Transverse colon (tissue), 4 donors: ENCODE data around the gene PZP.

Source experiments
- CTCF ChIP-seq, 5 experiments: fragments of 200-600 bp in 3 of 5; fragments of 450-650 bp in 2 of 5; sonication (generic) in 3 of 5; IDR thresholded peaks; 1 replicate in 2 of 5; 2 replicates in 3 of 5; pipeline ENCODE4 v1.5.1; 2016 to 2017; ENCODE audit warnings: antibody characterized with exemption in 5 of 5, inconsistent platforms in 3 of 5, mild to moderate bottlenecking in 2 of 5, moderate library complexity in 1 of 5
- EP300 ChIP-seq: sonication (generic); formaldehyde crosslinking; IDR thresholded peaks from one replicate; pipeline ENCODE4 v1.6.1; 2017; ENCODE audit warnings: antibody characterized with exemption, low read depth
- POLR2AphosphoS5 ChIP-seq, 3 donors: sonication (generic); formaldehyde crosslinking; IDR thresholded peaks; one replicate each; pipeline ENCODE4 v1.6.1; 2016; ENCODE audit warnings: antibody characterized with exemption in 3 of 3

DNA sequence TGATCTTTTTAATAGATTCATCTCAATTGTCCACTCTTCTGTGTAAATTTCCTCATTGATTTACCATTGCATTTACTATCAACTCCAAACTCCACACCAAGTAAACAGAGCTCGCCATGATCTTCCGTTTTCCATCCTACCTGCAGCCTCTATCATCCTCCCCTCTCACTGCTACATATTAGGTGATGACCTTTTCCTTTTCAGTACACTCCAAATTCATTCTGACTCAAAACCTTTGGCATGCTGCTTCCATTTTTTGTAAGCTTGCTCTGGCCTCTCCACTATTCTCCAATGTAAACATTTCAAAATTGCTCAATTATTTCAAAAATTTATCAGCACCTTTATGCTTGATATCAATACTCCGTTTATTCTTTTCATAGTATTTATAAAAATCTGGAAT lies 40.2 kb upstream of the PZP start:
- TF ChIP-seq CTCF (IDR thresholded peaks at IDR 0.05) (no peak), POLR2AphosphoS5 (IDR thresholded peaks at IDR 0.05) (no peak), EP300 (no peak)
